Measurements from ENCODE around the gene STXBP6.
"Not testable (repeated sequence)": the region's sequence is repeated elsewhere in the genome, so short reads cannot be mapped to it uniquely, and the experiment has no call there.

The STXBP6 gene

DNA sequence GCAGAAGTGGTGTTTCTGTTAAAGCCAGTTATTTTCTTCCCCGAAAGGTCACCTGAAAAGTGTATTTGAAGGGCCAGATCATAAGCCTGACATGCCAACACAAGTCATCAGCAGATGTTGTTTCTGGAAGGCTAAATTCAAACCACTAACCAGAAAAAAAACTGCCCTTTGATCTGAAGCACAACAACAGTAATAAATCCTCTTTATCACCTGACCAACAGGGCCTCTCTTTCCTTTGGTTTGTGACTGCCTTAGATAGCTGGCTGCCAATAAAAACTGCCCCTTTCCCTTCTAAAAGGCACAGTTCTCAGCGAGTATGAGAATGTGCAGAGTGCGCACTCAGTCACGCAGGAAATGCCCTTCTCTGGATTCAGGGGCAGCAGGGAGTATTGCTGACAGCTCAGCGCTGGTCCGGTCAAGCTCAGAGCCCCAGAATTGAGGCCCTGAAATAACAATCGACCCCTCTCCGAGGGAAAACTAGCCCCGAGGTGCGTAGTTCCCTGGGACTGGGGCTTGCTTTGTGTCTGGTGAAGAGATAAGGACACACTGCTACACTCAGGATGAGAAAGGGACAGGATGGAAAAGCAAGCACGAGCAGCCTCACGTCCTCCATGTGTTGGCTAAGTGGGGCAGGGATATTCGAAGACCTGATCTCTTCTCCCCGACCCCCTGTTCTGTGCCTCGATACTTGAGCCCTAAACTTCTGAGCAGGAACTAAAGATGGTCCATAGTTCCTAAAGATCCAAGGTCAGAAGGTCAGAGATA lies 231.7 kb downstream of the STXBP6 start:
- DNase-seq: no peak

DNA sequence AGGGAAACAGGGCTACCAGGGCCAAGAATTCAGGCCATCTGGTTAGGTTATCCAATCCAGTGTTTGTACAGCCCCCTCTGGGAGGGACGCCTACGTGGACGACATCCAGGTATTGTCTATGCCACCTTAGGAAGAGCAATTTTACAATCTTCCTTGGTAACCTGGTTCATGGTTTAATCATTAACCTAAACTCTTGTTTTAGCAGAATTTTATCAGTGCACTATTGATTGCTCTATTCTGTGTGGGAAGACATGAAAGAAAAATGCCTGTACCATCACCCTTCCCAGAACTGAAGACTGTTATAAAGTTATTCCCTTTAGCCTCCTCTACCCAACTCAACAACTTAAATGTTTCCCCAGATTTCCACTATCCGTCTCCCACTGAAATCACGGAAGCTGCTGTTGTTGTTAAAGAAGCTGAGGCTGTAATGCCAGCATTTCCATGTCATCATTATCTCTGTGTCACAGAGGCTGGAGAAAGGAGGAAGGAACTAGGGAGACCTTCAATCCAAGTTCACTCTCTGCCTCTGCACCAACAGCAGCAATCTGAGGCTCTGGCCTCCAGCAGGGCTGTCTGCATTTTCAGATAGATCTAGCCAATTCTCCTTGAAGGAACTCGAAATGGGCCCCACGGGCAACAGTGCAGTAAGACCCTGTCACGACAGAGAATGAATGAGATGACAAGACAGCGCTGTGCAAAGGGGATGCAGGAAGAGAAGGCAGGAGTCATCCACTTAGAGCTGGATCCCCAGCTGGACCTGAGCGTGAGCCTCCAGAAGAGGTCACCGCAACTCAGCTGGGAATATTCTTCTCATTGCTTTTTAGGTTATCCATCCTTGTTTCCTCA lies 232.5 kb downstream of the STXBP6 start:
- no peak for DNase-seq

GRCh38 chr14:24816929-24817211 lies 233.1 kb downstream of the STXBP6 start:
- DNase-seq: no peak

- DNase-seq: no peak
Observed at GRCh38 chr14:24816011-24816928, 233.7 kb downstream of the STXBP6 start.

DNA sequence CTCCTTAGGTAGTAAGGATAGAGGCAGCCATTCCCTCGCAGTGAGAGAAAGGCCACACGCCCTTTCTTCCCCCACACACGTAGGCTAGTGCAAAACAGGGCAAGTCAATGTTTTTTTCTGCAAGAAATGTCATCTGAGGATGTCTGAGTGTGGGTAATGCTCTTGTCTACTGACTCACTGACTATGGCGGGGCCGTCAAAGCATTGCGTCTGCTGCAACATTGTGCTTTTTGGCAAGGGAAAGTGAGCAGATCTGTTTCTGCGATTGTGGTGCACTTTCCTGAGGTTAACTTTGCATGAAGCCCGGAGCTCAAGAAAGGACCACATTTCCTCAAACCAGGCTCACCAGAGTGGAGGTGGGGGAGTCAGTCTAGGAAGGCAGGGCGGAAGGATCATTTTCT lies 234.4 kb downstream of the STXBP6 start:
- DNase-seq: no peak

DNA sequence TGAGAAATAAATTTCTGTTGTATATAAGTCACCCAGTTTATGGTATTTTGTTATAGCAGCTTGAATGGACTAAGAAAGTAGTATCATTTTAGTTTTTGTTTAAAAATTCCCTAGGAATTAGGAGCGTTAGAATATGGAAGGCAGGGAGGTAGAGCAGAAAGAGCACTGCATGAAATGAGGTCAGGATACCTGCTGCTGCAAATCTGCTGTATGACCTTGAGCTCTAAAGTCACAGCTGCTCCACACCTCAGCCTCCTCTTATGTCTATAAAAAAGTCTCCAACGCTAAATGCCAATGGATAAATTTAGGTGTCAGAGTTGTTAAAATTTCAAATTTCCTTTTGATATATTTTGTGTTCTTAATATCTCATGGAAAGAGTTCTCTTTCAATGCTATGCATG lies 235.0 kb downstream of the STXBP6 start:
- no peak for DNase-seq

DNA sequence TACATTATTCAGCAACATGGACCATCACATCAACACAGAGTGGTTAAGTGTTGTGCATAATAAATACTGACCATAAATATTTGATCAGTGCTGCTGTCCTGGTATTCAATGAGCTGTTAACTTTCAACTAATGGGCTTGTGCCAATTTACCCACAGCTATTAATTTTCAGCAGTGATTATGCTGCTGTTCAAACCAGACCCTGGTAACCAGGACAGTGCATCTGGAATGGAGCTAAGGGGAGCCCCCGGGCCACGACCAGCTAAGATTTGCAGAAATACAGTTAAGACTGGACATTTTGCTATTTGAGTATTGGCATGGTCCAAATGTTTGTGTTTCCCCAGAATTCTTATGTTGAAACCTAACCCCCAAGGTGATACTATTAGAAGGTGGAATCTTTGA lies 235.6 kb downstream of the STXBP6 start:
- no peak for DNase-seq

DNA sequence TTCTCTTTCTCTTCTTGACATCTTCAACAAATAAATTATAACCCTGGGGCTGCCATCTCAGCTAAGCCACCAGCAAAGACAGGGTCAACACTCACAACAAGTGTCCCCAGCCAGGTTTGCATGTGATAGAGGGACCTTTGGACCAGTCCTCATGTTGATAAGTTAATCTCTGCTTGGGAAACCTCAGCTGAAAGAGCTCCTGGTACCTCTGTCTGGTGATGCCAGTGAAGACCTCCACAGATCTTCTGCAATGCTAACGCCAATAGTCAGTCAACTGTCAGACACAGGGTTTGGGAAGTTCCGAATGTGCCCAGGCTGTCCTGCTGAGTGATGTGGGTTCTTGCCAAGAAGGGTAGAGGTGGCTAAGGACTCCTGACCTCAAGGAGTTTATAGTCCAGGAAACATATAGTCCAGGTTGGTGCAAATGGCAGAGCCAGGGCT lies 236.1 kb downstream of the STXBP6 start:
- DNase-seq: no peak

- no peak for DNase-seq
Observed at GRCh38 chr14:24813089-24813815, 236.7 kb downstream of the STXBP6 start.

DNA sequence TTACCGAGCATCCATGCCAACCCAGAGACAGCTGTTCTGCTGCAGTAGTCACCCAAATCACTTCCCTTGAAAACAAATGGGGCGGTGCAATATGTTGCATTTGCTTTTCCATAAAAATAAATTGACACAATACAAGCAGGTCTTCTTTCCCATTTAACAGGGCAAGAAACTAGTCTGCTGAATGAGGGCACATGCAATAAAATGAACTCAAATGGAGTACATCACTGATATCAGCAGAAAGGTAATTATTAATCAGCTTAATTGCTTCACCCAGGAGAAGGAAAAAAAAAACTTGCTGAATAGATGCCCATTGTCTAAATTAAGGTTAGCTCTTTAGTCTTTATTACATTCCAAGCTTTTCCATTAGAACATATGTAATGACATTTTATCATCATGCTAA lies 240.8 kb downstream of the STXBP6 start:
- no peak for DNase-seq

DNA sequence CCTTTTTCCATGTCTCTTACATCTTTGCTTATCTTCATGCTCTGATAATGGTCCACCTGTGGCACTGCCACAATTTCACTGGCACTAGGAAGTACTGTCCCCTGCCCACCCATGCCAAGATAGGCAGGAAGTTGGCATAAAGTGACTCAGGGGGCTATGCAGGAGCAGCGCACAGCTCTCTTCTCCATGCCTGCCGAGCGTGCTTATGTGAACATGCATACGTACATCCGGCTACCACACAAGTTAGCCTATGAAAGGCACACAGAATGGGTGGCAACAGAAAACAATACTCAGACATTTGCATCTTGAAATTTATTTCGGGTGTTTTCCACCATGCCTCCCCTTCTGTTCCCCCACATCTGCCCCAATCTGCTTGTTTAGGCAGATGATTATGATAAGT lies 241.5 kb downstream of the STXBP6 start:
- no peak for DNase-seq

- DNase-seq: peak; percentile 4 to 60
Observed at GRCh38 chr14:24806061-24806678, 243.8 kb downstream of the STXBP6 start.

DNA sequence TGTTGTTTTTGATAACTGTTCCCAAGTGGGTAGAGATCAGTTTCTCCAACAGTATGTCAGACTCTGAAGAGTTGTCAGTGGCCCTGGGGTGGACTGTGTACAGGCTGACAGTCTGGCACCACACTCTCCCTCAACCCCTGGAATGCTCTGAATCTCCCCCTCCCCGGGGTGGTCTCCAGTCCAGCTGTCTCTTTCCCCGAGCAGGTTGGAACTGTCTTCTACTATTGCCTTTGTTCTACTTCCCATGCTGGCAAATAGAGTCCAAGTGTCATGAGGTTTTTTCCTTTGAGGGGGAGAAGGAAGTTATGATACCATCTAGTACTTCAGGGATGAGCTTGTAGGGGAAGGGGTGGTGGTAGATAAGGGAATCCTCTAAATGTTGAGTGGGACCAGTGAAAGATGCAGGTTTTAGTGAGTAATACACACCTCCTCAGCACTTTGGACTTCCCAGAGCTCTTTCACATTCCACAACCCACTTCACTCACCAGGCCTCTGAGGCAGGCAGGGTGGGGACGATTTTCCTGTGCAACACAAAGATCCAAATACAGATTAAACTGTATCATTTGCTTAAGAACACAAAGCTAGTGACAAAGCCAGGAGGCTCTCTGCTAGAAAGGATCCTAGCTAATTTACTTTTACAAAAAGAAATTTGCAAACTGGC lies 245.3 kb downstream of the STXBP6 start:
- no peak for DNase-seq

GRCh38 chr14:24803933-24804494 lies 245.9 kb downstream of the STXBP6 start:
- no peak for DNase-seq

GRCh38 chr14:24803426-24803825 lies 246.5 kb downstream of the STXBP6 start:
- DNase-seq: not testable (repeated sequence)

- no peak for DNase-seq
Observed at GRCh38 chr14:24802236-24802635, 247.7 kb downstream of the STXBP6 start.

DNA sequence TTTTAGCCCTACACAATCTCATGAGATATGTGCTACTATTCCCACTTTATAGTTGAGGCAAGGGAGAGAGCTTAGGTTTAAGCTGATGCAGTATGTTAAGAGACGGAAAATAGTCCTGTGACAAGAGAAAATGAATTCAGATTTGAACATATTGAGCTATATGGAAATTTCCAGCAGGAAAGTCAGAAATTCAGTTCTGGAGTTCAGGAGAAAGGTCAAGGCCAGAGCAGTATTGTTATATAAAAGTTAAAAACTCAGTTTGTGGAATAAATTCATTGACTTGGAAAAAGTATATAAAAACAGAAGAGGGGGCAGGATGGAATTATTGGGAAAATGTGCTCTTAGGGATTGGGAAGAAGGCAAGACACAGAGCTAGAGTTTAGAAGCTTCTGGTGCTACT lies 248.9 kb downstream of the STXBP6 start:
- no peak for DNase-seq

DNA sequence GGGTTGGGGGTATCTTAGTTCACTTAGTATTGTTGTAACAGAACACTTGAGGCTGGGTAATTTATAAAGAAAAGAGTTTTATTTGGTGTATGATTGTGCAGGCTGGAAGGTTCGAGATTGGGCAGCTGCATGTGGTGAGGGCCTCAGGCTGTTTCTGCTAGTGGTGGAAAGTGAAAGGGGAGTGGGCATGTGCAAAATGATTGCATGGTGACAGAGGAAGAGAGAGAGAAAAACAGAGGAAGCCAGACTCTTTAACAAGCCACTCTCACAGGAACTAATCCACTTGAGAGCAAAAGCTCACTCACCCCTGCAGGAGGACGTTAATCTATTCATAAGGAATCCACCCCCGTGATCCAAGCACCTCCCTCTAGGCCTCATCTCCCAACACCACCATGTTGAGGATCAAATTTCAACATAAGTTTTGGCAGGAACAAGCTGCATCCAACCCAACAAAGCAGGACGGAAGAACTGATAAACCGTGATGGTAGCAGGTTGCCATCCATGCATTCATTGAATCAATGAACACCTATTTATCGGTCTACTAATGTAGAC lies 251.0 kb downstream of the STXBP6 start:
- no peak for DNase-seq

GRCh38 chr14:24795406-24795805 lies 254.5 kb downstream of the STXBP6 start:
- DNase-seq: no peak

- DNase-seq: no peak
Observed at GRCh38 chr14:24794644-24795305, 255.2 kb downstream of the STXBP6 start.

Data from inflammatory macrophage treated with lipopolysaccharide for 1 hour (primary cell).